ENCODE measurements around the gene TEX264. TPM values are rescaled to one million over a fixed set of nuclear protein-coding genes. Genes with fewer than 3 reads are reported as not detected.

The TEX264 gene
- total and polyA plus RNA-seq, 2 of the 13 experiments (the other 11 are each of a cell fraction or from before 2014, with no cell fraction given) = 35.2 to 52.1 TPM

DNA sequence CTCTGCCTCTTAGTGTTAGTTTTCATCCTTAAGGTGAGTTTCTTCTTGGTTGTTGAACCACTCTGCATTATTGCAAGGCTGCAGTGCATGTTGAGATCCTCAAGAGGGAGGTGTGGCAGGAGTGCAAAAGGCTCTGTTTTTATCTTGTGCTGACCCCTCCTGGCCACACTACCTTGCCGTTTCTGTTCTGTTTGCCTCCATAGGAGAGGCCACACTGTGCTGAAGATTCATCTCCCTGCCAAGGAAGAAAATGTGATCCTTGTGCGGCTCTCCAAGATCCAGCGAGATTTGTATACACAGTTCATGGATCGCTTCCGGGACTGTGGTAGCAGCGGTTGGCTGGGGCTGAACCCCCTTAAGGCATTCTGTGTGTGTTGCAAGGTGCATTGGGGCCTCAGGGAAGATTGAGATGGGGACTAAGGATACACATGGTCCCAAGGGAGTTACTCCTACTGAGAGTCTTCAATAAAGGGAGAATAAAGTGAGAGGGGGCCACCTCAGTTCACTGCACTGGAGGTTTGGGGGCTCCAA lies 33.0 kb upstream of the TEX264 start (continued):
- no peak for TF ChIP-seq CCAR2 (optimal IDR thresholded peaks at IDR 0.05; ENCODE audit: low read depth, low read length)
- peak; percentile 51; the same call in 1 of the 2 replicates for TF ChIP-seq SMAD3 (CRISPR knock-in tag; IDR thresholded peaks at IDR 0.05)
- no peak for TF ChIP-seq ZNF788 (CRISPR knock-in tag; IDR thresholded peaks at IDR 0.05; ENCODE audit: borderline replicate concordance)
- TF ChIP-seq, protein P1, sequence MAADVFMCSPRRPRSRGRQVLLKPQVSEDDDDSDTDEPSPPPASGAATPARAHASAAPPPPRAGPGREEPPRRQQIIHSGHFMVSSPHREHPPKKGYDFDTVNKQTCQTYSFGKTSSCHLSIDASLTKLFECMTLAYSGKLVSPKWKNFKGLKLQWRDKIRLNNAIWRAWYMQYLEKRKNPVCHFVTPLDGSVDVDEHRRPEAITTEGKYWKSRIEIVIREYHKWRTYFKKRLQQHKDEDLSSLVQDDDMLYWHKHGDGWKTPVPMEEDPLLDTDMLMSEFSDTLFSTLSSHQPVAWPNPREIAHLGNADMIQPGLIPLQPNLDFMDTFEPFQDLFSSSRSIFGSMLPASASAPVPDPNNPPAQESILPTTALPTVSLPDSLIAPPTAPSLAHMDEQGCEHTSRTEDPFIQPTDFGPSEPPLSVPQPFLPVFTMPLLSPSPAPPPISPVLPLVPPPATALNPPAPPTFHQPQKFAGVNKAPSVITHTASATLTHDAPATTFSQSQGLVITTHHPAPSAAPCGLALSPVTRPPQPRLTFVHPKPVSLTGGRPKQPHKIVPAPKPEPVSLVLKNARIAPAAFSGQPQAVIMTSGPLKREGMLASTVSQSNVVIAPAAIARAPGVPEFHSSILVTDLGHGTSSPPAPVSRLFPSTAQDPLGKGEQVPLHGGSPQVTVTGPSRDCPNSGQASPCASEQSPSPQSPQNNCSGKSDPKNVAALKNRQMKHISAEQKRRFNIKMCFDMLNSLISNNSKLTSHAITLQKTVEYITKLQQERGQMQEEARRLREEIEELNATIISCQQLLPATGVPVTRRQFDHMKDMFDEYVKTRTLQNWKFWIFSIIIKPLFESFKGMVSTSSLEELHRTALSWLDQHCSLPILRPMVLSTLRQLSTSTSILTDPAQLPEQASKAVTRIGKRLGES (CRISPR knock-in tag; IDR thresholded peaks at IDR 0.05; ENCODE audit: borderline replicate concordance) = no peak
- TF ChIP-seq, protein P2, sequence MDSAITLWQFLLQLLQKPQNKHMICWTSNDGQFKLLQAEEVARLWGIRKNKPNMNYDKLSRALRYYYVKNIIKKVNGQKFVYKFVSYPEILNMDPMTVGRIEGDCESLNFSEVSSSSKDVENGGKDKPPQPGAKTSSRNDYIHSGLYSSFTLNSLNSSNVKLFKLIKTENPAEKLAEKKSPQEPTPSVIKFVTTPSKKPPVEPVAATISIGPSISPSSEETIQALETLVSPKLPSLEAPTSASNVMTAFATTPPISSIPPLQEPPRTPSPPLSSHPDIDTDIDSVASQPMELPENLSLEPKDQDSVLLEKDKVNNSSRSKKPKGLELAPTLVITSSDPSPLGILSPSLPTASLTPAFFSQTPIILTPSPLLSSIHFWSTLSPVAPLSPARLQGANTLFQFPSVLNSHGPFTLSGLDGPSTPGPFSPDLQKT (CRISPR knock-in tag; IDR thresholded peaks at IDR 0.05; ENCODE audit: borderline replicate concordance) = no peak
- TF ChIP-seq RFX5 (IDR thresholded peaks at IDR 0.05; ENCODE audit: low read depth, low read length) = no peak
- TF ChIP-seq, protein P3, sequence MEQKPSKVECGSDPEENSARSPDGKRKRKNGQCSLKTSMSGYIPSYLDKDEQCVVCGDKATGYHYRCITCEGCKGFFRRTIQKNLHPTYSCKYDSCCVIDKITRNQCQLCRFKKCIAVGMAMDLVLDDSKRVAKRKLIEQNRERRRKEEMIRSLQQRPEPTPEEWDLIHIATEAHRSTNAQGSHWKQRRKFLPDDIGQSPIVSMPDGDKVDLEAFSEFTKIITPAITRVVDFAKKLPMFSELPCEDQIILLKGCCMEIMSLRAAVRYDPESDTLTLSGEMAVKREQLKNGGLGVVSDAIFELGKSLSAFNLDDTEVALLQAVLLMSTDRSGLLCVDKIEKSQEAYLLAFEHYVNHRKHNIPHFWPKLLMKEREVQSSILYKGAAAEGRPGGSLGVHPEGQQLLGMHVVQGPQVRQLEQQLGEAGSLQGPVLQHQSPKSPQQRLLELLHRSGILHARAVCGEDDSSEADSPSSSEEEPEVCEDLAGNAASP (CRISPR knock-in tag; IDR thresholded peaks at IDR 0.05; ENCODE audit: borderline replicate concordance) = 0 out of 2 replicates have a peak, but pooled peaks have one; percentile 33
- peak; percentile 52 for TF ChIP-seq FOXA3 (CRISPR knock-in tag; IDR thresholded peaks at IDR 0.05)
- 0 out of 2 replicates have a peak, but pooled peaks have one; percentile 29 for TF ChIP-seq ZNF792 (CRISPR knock-in tag; IDR thresholded peaks at IDR 0.05)
- TF ChIP-seq, protein P4, sequence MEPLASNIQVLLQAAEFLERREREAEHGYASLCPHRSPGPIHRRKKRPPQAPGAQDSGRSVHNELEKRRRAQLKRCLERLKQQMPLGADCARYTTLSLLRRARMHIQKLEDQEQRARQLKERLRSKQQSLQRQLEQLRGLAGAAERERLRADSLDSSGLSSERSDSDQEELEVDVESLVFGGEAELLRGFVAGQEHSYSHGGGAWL (CRISPR knock-in tag; IDR thresholded peaks at IDR 0.05) = 0 out of 2 replicates have a peak, but pooled peaks have one; percentile 32
- TF ChIP-seq ZSCAN20 (CRISPR knock-in tag; IDR thresholded peaks at IDR 0.05; ENCODE audit: borderline replicate concordance) = no peak
- TF ChIP-seq RFXANK (CRISPR knock-in tag; IDR thresholded peaks at IDR 0.05) = no peak
- TF ChIP-seq, protein P5, sequence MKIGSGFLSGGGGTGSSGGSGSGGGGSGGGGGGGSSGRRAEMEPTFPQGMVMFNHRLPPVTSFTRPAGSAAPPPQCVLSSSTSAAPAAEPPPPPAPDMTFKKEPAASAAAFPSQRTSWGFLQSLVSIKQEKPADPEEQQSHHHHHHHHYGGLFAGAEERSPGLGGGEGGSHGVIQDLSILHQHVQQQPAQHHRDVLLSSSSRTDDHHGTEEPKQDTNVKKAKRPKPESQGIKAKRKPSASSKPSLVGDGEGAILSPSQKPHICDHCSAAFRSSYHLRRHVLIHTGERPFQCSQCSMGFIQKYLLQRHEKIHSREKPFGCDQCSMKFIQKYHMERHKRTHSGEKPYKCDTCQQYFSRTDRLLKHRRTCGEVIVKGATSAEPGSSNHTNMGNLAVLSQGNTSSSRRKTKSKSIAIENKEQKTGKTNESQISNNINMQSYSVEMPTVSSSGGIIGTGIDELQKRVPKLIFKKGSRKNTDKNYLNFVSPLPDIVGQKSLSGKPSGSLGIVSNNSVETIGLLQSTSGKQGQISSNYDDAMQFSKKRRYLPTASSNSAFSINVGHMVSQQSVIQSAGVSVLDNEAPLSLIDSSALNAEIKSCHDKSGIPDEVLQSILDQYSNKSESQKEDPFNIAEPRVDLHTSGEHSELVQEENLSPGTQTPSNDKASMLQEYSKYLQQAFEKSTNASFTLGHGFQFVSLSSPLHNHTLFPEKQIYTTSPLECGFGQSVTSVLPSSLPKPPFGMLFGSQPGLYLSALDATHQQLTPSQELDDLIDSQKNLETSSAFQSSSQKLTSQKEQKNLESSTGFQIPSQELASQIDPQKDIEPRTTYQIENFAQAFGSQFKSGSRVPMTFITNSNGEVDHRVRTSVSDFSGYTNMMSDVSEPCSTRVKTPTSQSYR (CRISPR knock-in tag; IDR thresholded peaks at IDR 0.05; ENCODE audit: borderline replicate concordance) = no peak
- TF ChIP-seq, protein P6, sequence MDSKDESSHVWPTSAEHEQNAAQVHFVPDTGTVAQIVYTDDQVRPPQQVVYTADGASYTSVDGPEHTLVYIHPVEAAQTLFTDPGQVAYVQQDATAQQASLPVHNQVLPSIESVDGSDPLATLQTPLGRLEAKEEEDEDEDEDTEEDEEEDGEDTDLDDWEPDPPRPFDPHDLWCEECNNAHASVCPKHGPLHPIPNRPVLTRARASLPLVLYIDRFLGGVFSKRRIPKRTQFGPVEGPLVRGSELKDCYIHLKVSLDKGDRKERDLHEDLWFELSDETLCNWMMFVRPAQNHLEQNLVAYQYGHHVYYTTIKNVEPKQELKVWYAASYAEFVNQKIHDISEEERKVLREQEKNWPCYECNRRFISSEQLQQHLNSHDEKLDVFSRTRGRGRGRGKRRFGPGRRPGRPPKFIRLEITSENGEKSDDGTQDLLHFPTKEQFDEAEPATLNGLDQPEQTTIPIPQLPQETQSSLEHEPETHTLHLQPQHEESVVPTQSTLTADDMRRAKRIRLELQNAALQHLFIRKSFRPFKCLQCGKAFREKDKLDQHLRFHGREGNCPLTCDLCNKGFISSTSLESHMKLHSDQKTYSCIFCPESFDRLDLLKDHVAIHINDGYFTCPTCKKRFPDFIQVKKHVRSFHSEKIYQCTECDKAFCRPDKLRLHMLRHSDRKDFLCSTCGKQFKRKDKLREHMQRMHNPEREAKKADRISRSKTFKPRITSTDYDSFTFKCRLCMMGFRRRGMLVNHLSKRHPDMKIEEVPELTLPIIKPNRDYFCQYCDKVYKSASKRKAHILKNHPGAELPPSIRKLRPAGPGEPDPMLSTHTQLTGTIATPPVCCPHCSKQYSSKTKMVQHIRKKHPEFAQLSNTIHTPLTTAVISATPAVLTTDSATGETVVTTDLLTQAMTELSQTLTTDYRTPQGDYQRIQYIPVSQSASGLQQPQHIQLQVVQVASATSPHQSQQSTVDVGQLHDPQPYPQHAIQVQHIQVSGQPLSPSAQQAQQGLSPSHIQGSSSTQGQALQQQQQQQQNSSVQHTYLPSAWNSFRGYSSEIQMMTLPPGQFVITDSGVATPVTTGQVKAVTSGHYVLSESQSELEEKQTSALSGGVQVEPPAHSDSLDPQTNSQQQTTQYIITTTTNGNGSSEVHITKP (CRISPR knock-in tag; IDR thresholded peaks at IDR 0.05; ENCODE audit: low read depth) = no peak
- TF ChIP-seq ZBTB42 (CRISPR knock-in tag; IDR thresholded peaks at IDR 0.05) = no peak
- no peak for TF ChIP-seq ZFP90 (CRISPR knock-in tag; IDR thresholded peaks at IDR 0.05; ENCODE audit: borderline replicate concordance)
- TF ChIP-seq ZNF225 (CRISPR knock-in tag; IDR thresholded peaks at IDR 0.05) = no peak
